ENCODE data around the gene ASPM. TPM values are rescaled to one million over a fixed set of nuclear protein-coding genes. Genes with fewer than 3 reads are reported as not detected.

ASPM gene
- total RNA-seq, 6 experiments from 2014 or later, result 0.20 to 4.3 (median 1.1) TPM

DNA sequence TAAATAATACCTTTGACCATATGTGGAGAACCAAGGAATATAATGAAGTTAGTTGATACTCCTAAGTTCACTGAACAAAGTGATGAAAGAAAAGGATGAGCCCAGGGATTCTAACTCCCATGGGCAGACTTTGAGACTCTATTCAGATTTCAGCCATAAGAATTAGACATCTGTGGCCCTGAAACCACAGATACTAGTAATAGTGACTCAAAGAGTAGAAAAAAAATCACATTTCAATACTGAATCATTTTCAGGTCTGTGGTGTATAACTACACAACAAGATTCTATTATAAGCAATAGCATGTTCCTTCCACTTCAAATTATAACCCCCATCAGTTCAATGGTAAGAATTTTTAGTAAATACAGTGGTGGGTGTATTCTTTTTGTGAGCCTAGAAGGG lies 63.0 kb downstream of the ASPM start:
- no peak overlapping the region for H3K4me3 ChIP-seq
- no peaks in the 10 kb centered on the region for H3K36me3 ChIP-seq
- ATAC-seq, result no peak
- H3K4me1 ChIP-seq, result peaks cover 0 to 4% (median 0%) of the 10 kb centered on the region in 4 donors
- TF ChIP-seq, protein P1, sequence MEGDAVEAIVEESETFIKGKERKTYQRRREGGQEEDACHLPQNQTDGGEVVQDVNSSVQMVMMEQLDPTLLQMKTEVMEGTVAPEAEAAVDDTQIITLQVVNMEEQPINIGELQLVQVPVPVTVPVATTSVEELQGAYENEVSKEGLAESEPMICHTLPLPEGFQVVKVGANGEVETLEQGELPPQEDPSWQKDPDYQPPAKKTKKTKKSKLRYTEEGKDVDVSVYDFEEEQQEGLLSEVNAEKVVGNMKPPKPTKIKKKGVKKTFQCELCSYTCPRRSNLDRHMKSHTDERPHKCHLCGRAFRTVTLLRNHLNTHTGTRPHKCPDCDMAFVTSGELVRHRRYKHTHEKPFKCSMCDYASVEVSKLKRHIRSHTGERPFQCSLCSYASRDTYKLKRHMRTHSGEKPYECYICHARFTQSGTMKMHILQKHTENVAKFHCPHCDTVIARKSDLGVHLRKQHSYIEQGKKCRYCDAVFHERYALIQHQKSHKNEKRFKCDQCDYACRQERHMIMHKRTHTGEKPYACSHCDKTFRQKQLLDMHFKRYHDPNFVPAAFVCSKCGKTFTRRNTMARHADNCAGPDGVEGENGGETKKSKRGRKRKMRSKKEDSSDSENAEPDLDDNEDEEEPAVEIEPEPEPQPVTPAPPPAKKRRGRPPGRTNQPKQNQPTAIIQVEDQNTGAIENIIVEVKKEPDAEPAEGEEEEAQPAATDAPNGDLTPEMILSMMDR (IDR thresholded peaks at IDR 0.05), result no peak
- no peak for TF ChIP-seq POLR2A (IDR thresholded peaks at IDR 0.05)
- intact Hi-C loops (cut with DNase I), result no loop called here
- no peaks in the 10 kb centered on the region for H3K27me3 ChIP-seq
- no peak overlapping the region for H3K27ac ChIP-seq
- no peaks in the 10 kb centered on the region for H3K9me3 ChIP-seq
- no peak for DNase-seq

DNA sequence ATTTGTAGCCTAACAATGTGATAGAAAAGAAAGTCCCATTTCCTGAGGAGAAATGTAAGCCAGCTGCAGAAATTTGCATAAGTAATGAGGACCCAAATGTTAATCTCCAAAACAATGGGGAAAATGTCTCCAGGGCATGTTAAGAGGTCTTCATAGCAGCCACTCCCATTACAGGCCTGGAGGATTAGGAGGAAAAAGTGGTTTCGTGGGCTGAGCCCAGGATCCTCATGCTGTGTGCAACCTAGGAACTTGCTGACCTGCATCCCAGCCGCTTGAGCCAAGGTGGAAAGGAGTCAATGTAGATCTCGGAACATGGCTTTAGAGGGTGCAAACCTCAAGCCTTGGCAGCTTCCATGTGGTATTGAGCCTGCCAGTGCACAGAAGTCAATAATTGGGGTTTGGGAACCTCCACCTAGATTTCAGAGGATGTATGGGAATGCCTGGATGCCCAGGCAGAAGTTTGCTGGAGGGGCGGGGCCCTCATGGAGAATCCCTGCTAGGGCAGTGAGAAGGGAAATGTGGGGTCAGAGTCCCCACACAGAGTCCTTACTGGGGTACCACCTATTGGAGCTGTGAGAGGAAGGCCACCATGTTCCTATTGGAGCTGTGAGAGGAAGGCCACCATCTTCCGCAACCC lies 65.2 kb downstream of the ASPM start:
- ATAC-seq (no peak), DNase-seq (no peak)
- H3K27me3 ChIP-seq, result no peaks in the 10 kb centered on the region
- no peaks in the 10 kb centered on the region for H3K9me3 ChIP-seq
- H3K4me1 ChIP-seq, result peaks cover 0 to 4% (median 0%) of the 10 kb centered on the region in 4 donors
- 100% methylated on average over 3 of the region's 5 CpGs for WGBS (ENCODE audit: insufficient coverage, low coverage, low lambda C conversion rate, missing lambda C conversion rate)
- TF ChIP-seq, protein P1 (IDR thresholded peaks at IDR 0.05), result no peak
- TF ChIP-seq POLR2A (IDR thresholded peaks at IDR 0.05), result no peak
- no peak overlapping the region for H3K4me3 ChIP-seq
- no peak overlapping the region for H3K27ac ChIP-seq
- intact Hi-C loops (cut with DNase I), result no loop called here
- no peaks in the 10 kb centered on the region for H3K36me3 ChIP-seq

DNA sequence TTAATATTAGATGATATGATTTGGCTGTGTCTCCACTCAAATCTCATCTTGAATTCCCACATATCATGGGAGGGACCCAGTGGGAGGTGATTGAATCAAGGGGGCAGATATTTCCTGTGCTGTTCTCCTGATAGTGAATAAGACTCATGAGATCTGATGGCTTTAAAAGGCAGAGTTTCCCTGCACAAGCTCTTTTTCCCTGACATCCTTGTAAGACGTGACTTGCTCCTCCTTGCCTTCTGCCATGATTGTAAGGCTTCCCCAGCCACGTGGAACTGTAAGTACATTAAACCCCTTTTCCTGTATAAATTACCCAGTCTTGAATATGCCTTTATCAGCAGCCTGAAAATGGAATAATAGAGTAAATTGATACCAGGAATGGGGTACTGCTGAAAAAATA lies 66.1 kb downstream of the ASPM start:
- Histone ChIP-seq H3K36me3 (no peaks in the 10 kb centered on the region), H3K9me3 (no peaks in the 10 kb centered on the region), H3K27me3 (no peaks in the 10 kb centered on the region), H3K27ac (no peak overlapping the region), H3K4me1 (peaks cover 0 to 4% (median 0%) of the 10 kb centered on the region in 4 donors), H3K4me3 (no peak overlapping the region)
- intact Hi-C loops (cut with DNase I), result no loop called here
- WGBS (ENCODE audit: insufficient coverage, low coverage, low lambda C conversion rate, missing lambda C conversion rate), result 94% methylated on average over 2 of the region's 2 CpGs
- ATAC-seq, result no peak
- DNase-seq, result no peak
- TF ChIP-seq POLR2A (IDR thresholded peaks at IDR 0.05), result no peak
- TF ChIP-seq, protein P1 (IDR thresholded peaks at IDR 0.05), result no peak

DNA sequence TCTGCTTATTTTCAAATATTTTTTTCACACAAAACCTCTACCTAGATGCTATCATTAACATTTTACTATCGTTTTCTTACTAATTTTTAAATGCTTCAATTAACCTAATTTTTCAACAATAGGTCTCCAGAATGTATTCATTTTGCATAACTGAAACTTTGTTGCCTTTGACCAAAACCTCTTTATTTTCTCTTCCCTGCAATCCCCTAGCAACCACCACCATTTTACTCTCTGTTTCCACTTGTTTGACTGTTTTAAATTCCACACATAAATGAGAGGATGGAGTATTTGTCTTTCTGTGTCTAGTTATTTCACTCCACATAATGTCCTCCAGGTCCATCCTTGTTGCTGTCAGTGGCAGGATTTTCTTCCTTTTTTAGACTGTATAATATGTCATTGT lies 69.9 kb downstream of the ASPM start:
- H3K4me1 ChIP-seq, result no peaks in the 10 kb centered on the region
- 60% methylated on average over 1 of the region's 1 CpG for WGBS (ENCODE audit: insufficient coverage, low coverage, low lambda C conversion rate, missing lambda C conversion rate)
- no peaks in the 10 kb centered on the region for H3K36me3 ChIP-seq
- no peaks in the 10 kb centered on the region for H3K27me3 ChIP-seq
- H3K27ac ChIP-seq, result no peak overlapping the region
- intact Hi-C loops (cut with DNase I), result no loop called here
- H3K4me3 ChIP-seq, result no peak overlapping the region
- ATAC-seq (no peak), DNase-seq (no peak)
- TF ChIP-seq, protein P1 (IDR thresholded peaks at IDR 0.05), result no peak
- TF ChIP-seq POLR2A (IDR thresholded peaks at IDR 0.05), result no peak
- no peaks in the 10 kb centered on the region for H3K9me3 ChIP-seq

DNA sequence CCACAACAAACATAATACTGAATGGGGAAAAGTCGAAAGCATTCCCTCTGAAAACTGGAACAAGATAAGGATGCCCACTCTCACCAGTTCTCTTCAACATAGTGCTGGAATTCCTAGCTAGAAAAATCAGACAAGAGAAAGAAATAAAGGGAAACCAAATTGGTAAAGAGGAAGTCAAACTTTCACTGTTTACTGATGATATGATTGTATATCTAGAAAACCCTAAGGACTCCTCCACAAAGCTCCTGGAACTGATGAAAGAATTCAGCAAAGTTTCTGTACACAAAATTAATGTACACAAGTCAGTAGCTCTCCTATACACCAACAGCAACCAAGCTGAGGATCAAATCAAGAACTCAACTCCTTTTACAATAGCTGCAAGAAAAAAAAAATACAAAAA lies 72.5 kb downstream of the ASPM start:
- ATAC-seq (no peak), DNase-seq (no peak)
- no peak for TF ChIP-seq POLR2A (IDR thresholded peaks at IDR 0.05)
- TF ChIP-seq, protein P1 (IDR thresholded peaks at IDR 0.05), result no peak
- no peak overlapping the region for H3K4me3 ChIP-seq
- no peaks in the 10 kb centered on the region for H3K4me1 ChIP-seq
- WGBS (ENCODE audit: insufficient coverage, low coverage, low lambda C conversion rate, missing lambda C conversion rate), result 67% methylated on average over 1 of the region's 1 CpG
- H3K27me3 ChIP-seq, result no peaks in the 10 kb centered on the region
- intact Hi-C loops (cut with DNase I), result no loop called here
- no peak overlapping the region for H3K27ac ChIP-seq
- H3K36me3 ChIP-seq, result no peaks in the 10 kb centered on the region
- no peaks in the 10 kb centered on the region for H3K9me3 ChIP-seq

All from right lobe of liver (tissue), 6 donors.